ENCODE results near the gene KPNA5.
"Not testable (repeated sequence)": the region's sequence is repeated elsewhere in the genome, so short reads cannot be mapped to it uniquely, and the experiment has no call there.

Gene KPNA5

GRCh38 chr6:116705917-116706316, 24.9 kb downstream of the KPNA5 start:
- no peak for DNase-seq

GRCh38 chr6:116714296-116714695, 33.3 kb downstream of the KPNA5 start:
- no peak for DNase-seq

GRCh38 chr6:116714761-116715160, 33.8 kb downstream of the KPNA5 start:
- no peak for DNase-seq

DNA sequence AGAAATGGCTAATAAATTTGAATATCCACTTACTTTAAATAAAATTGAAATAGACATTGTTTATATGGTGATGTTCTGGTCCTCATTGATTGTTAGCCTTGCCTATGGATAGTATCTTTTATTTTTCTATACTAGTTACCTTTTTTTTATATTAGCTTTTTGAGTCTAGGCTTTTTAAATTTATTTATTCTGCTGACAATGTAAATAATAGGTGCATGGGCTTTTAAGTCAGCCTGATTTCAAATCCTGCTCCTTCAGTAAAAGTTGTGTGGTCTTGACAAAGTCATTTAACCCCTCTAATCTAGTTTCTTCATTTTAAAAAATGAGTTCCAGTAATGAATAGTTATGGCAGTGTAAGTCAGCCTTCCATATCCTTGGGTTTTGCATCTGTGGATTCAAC, 45.9 kb downstream of the KPNA5 start:
- no peak for DNase-seq

GRCh38 chr6:116730513-116730912, 49.5 kb downstream of the KPNA5 start:
- no peak for DNase-seq

GRCh38 chr6:116737004-116737403, 56.0 kb downstream of the KPNA5 start:
- no peak for DNase-seq

GRCh38 chr6:116740486-116740885, 59.5 kb downstream of the KPNA5 start:
- not testable (repeated sequence) for DNase-seq

DNA sequence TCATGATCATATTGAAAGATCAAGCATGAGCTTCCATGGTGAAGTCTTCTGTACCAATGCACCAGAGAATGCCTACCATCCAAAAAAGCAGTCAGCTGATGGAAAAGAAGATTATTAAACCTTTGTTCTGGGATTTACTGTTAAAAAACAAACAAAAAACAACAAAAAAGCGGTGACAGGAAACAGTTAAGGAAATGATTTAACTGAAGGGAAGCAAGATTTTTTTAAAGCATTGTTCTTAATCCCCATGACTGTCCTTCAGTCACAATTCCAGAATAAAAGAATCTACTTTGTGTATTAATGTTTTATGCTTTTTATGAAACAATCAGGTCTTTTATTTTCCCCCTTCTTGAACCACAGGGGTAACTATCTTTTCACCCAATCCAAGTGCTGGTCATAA, 60.6 kb downstream of the KPNA5 start:
- DNase-seq, result no peak

- DNase-seq, result no peak
Observed at GRCh38 chr6:116745176-116745575, 64.2 kb downstream of the KPNA5 start.

GRCh38 chr6:116761779-116762178, 80.8 kb downstream of the KPNA5 start:
- no peak for DNase-seq

DNA sequence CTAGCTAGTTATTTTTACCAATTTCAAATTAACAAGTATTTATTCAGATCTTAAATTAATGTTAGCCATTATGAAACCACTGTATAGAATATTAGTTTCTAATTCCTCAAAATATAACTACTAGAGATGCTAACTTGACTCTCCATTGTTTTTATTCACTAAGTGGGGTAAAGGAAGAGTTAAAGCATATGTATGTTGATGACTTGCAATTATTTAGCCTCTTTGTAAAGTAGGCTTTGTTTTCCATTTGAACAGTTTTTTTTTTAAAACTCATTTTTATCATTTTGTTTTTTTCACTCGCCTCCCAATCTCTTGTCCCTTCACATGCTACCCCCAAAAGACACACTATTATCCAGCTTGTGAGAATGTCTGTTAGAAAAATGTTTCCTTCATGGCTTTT, 81.2 kb downstream of the KPNA5 start:
- DNase-seq, result no peak

- no peak for DNase-seq
Observed at GRCh38 chr6:116763048-116763447, 82.0 kb downstream of the KPNA5 start.

DNA sequence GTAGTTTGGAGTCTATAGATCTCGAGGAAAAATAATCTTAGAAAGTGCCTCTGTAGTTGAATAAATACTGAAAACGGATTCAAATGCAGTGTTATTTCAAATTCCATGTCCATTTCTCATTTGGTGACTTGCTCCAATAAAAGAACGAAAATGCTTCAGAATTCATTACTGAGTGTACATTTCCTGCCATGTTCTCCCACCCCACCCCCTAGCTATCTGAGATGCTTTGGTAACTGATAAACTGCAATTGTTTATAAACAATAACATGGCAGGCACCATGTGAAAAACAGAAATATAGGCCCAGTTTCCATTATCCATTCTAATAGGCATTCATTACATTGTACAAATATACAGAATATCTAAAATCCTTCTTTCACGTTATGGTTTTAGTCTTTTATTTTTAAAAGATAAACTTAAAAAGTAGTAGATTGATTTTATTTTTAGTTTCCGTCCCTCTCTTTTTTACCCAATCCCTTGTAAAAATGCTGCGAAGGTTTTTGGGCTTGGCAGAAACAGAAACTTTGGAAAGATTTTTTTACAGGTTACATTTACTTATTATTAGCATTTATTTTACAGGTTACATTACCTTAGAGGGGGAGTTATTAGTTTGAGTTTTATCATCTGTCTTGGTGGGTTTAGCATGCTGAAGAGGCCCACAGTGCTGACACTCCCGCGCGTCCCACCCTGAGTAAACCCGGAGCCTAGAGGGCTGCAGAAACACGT, 83.1 kb downstream of the KPNA5 start:
- DNase-seq, result no peak

DNA sequence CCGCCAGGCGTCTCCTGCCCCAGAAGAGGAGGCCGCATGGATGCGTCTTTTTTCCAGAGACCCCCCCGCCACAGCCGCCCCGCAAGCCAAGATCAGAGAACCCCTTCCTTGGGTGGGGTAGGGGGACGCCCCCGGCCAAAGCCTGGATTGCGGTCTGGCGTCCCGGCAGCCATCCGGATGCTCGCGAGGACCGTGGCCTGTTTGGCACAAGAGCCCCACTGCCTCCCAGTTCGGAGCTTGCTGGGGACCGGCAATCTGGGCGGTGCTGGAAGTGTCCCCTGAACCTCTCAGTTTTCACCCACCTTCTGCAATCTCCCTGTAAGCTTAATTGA, 83.6 kb downstream of the KPNA5 start:
- DNase-seq, result no peak

DNA sequence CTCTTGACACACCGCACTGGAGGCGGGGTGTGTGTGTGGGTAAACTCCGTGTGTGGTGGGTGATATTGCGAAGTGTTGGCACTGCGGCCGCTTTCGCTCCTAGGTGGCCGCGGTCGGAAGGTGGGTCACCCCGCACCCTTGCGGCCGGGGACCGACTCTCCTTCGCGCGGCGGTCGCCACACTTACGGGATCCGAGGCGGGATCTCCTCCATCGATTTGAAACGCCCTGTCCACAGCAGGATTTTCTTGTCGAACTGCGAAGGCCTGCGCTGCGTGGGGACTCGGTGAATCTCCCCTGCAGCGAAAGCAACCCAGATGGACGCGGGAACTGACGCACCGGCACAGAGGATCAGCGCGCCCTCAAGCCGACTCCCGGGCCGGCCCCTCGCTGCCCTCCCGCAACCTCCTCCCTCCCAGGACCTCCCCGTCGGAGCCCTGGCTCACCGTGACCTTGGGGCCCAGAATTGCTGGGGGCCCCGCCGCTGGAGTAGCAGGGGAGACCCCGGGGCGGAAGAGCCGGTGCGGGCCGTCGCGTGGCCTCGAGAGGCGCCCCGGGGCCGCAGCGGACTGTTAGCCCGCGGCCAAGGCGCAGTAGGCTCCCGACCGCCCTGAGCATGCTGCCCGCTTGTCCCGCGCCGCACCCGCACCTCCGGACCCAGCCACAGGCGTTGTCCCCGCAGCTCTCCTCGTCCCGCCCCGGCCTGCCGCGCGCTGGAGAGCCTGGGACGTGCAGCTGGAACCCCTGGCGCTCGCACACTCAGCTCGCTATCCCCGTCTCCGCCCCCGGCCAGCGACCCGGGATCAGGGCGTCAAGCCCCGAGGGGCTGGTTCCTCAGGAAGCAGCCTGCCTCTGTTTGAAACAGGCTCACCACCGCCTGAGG, 84.2 kb downstream of the KPNA5 start, which contains the start of gene FAM162B:
Gene FAM162B, minus strand, starts transcription at position 759 of the 881 bp plus-strand sequence. Its CDS starts 143 bp downstream, at position 616.
- no peak for DNase-seq

GRCh38 chr6:116766506-116767176, 85.6 kb downstream of the KPNA5 start:
- DNase-seq, result no peak

DNA sequence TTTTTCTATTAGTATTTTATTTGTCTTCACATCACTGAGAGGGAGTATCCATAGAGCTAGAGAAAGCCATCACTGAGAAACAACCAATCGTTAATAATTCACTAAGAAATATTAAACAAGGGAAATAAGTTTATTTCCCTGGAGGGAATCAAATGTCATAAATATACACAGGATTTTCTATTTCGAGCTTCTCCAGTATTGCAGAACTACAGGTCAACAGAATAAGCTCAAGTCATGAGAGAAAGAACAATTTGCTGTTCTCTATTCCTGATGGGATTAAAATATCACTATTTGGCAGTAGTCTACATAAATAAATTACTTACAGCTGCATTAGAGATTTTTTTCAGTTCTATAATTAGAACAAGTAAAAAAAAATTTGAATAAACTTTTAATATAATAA, 86.7 kb downstream of the KPNA5 start:
- DNase-seq, result no peak

GRCh38 chr6:116772450-116772849, 91.4 kb downstream of the KPNA5 start:
- DNase-seq, result no peak

DNA sequence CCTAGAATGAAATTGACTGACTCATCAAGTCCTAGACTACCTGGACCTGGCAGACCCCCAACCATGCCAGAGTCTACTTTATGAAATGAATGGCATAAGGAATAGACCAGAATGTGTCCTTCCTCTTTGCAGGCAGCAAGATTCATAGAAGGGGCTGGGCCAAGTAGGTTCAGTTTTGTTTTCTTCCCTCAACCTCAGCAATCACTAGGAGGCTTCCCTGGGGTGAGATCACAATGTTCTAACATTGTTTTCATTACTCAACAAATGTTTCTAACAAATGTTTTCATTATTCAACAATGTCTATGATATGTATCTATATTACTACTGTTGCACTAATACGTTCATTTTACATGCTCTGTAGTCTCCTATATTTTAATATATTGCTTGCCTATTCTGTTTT, 92.9 kb downstream of the KPNA5 start:
- no peak for DNase-seq

DNA sequence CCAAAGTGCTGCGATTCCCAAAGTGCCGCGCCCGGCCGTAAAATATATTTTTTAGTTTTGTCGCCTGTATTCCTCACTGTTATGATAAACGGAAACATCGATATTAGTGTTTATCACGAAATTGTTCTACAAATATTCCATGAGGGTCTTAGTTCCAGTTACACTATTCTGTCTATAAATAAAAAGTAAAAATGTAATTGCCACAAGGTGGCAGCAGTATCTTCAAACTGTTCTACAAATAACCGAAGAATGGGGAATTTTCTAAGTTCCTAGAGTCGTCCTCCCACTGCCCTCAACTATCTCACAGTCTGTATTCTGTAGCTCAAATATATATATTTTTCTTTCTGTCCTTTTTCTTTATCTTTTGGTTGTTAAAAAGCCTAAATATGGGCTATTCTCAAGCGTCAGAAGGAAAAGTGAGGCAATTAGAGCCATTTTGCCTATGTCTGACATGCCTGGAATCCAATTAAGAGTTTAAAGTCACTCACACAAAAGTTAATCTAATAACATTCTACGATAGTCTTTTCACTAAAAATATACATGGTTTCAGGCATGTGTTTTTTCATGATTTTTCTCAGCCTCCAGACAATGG, 98.7 kb downstream of the KPNA5 start:
- no peak for DNase-seq

- DNase-seq, result no peak
Observed at GRCh38 chr6:116783852-116784251, 102.8 kb downstream of the KPNA5 start.

All from stimulated activated CD4-positive, alpha-beta T cell treated with anti-CD3 and anti-CD28 coated beads, Interleukin-4, amount 100 ng/mL, for 4 hours (primary cell).